NOMO-1 treated with DMSO at 0.1 percent for 48 hours (cell line): ENCODE measurements around the gene SGIP1.

ENCODE experiments used
- DNase-seq: peaks from one replicate; lab custom pipeline; 2025; ENCODE audit not compliant: unreplicated experiment; lab: John Stamatoyannopoulos, UW

SGIP1 gene

GRCh38 chr1:66533804-66534740 lies at the start of gene SGIP1:
TSS of gene SGIP1 (plus strand) at chr1:66534153. CDS start at chr1:66534359, 206 bp downstream.
- DNase-seq = no peak

- no peak for DNase-seq
Observed at GRCh38 chr1:66489151-66489550, 44.8 kb upstream of the SGIP1 start.

GRCh38 chr1:66489972-66490601 lies 43.9 kb upstream of the SGIP1 start:
- DNase-seq = no peak

- DNase-seq = no peak
Observed at GRCh38 chr1:66490816-66491215, 43.1 kb upstream of the SGIP1 start.

- DNase-seq = no peak
Observed at GRCh38 chr1:66492424-66492823, 41.5 kb upstream of the SGIP1 start.

GRCh38 chr1:66493731-66494130 lies 40.2 kb upstream of the SGIP1 start:
- no peak for DNase-seq

GRCh38 chr1:66494482-66494881 lies 39.5 kb upstream of the SGIP1 start:
- DNase-seq = no peak

- no peak for DNase-seq
Observed at GRCh38 chr1:66495495-66495894, 38.5 kb upstream of the SGIP1 start.

GRCh38 chr1:66497910-66498309 lies 36.0 kb upstream of the SGIP1 start:
- no peak for DNase-seq

GRCh38 chr1:66500301-66500700 lies 33.7 kb upstream of the SGIP1 start:
- DNase-seq = no peak

- no peak for DNase-seq
Observed at GRCh38 chr1:66502086-66502485, 31.9 kb upstream of the SGIP1 start.

- DNase-seq = peak; percentile 8
Observed at GRCh38 chr1:66503841-66504470, 30.0 kb upstream of the SGIP1 start.

- no peak for DNase-seq
Observed at GRCh38 chr1:66505671-66506392, 28.1 kb upstream of the SGIP1 start.

GRCh38 chr1:66506393-66506687 lies 27.6 kb upstream of the SGIP1 start:
- no peak for DNase-seq

- no peak for DNase-seq
Observed at GRCh38 chr1:66506991-66507390, 27.0 kb upstream of the SGIP1 start.

GRCh38 chr1:66510407-66510806 lies 23.5 kb upstream of the SGIP1 start:
- DNase-seq = no peak

GRCh38 chr1:66511118-66511517 lies 22.8 kb upstream of the SGIP1 start:
- DNase-seq = no peak

GRCh38 chr1:66517959-66518358 lies 16.0 kb upstream of the SGIP1 start:
- DNase-seq = no peak

GRCh38 chr1:66518654-66519053 lies 15.3 kb upstream of the SGIP1 start:
- DNase-seq = no peak

GRCh38 chr1:66519992-66520391 lies 14.0 kb upstream of the SGIP1 start:
- DNase-seq = no peak

GRCh38 chr1:66520655-66521054 lies 13.3 kb upstream of the SGIP1 start:
- DNase-seq = no peak
